Measurements from ENCODE around the gene RHEX.
"Not testable (repeated sequence)": the region's sequence is repeated elsewhere in the genome, so short reads cannot be mapped to it uniquely, and the experiment has no call there.

RHEX gene

DNA sequence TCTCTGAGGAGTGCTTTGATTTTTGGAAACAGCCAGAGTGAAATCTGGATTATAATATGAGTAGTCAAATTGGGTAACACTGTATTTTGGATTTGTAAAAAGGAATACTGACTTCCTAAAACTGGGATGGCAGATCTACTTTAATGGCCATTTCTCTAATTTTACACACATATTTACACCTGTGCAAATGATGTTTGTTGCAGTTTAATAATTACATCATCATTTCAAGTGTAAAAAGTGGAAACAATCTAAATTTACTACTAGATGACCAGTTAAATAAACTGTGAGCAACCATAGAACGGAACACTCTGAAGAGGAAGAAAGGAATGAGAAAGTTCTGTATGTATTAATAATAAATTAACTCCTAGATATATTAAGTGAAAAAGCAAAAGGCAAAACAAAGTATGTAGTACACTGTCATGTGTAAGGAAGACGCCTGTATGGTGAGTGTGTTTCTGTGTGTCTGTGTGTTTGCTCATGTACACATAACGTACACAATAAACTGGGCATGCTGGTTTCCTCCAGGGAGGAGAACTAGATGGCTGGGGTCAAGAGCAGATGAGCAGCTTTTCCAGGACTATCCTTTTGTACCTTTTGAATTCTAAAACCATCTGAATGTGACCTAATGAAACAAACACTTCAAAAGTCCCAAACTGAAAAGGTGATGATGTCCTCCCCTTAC lies 2.9 kb upstream of the RHEX start:
- DNase-seq (ENCODE audit: low read depth): no peak
- no peak overlapping the region for H3K4me3 ChIP-seq (ENCODE audit: low read length)
- TF ChIP-seq, protein P1, sequence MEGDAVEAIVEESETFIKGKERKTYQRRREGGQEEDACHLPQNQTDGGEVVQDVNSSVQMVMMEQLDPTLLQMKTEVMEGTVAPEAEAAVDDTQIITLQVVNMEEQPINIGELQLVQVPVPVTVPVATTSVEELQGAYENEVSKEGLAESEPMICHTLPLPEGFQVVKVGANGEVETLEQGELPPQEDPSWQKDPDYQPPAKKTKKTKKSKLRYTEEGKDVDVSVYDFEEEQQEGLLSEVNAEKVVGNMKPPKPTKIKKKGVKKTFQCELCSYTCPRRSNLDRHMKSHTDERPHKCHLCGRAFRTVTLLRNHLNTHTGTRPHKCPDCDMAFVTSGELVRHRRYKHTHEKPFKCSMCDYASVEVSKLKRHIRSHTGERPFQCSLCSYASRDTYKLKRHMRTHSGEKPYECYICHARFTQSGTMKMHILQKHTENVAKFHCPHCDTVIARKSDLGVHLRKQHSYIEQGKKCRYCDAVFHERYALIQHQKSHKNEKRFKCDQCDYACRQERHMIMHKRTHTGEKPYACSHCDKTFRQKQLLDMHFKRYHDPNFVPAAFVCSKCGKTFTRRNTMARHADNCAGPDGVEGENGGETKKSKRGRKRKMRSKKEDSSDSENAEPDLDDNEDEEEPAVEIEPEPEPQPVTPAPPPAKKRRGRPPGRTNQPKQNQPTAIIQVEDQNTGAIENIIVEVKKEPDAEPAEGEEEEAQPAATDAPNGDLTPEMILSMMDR (conservative IDR thresholded peaks at IDR 0.05; ENCODE audit: low read length): no peak

- no peak overlapping the region for H3K4me3 ChIP-seq (ENCODE audit: low read length)
- TF ChIP-seq, protein P1 (conservative IDR thresholded peaks at IDR 0.05; ENCODE audit: low read length): no peak
- no peak for DNase-seq (ENCODE audit: low read depth)
Observed at GRCh38 chr1:206050655-206051235, 2.2 kb upstream of the RHEX start.

GRCh38 chr1:206052231-206052865 lies 625 bp upstream of the RHEX start:
- DNase-seq (ENCODE audit: low read depth); H3K4me3 ChIP-seq (ENCODE audit: low read length): not testable (repeated sequence)

DNA sequence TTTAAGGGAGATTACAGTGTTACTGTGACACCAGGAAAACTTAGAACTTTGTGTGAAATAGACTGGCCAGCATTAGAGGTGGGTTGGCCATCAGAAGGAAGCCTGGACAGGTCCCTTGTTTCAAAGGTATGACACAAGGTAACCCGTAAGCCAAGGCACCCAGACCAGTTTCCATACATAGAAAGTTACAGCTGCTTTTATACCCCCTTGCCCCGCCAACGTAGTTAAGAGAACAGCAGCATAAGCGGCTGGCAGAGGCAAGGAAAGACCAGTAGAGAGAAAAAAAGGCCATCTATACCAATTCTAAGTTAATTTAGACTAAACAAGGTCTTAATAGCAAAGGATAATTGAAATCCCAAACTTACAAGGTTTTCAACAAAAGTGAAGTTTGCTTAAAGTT lies 643 bp downstream of the RHEX start:
- H3K4me3 ChIP-seq (ENCODE audit: low read length); DNase-seq (ENCODE audit: low read depth): not testable (repeated sequence)

- not testable (repeated sequence) for H3K4me3 ChIP-seq (ENCODE audit: low read length); DNase-seq (ENCODE audit: low read depth)
Observed at GRCh38 chr1:206055069-206055625, 2.2 kb downstream of the RHEX start.

- not testable (repeated sequence) for DNase-seq (ENCODE audit: low read depth); H3K4me3 ChIP-seq (ENCODE audit: low read length)
Observed at GRCh38 chr1:206055639-206056323, 2.8 kb downstream of the RHEX start.

GRCh38 chr1:206058289-206058926 lies 5.4 kb downstream of the RHEX start:
- not testable (repeated sequence) for H3K4me3 ChIP-seq (ENCODE audit: low read length); DNase-seq (ENCODE audit: low read depth)

- TF ChIP-seq, protein P1 (conservative IDR thresholded peaks at IDR 0.05; ENCODE audit: low read length): no peak
- H3K4me3 ChIP-seq (ENCODE audit: low read length): no peak overlapping the region
- no peak for DNase-seq (ENCODE audit: low read depth)
Observed at GRCh38 chr1:206058927-206059292, 5.9 kb downstream of the RHEX start.

- DNase-seq (ENCODE audit: low read depth): no peak
- no peak overlapping the region for H3K4me3 ChIP-seq (ENCODE audit: low read length)
- TF ChIP-seq, protein P1 (conservative IDR thresholded peaks at IDR 0.05; ENCODE audit: low read length): no peak
Observed at GRCh38 chr1:206059355-206059915, 6.5 kb downstream of the RHEX start.
